Epithelial cell of esophagus (primary cell): ENCODE measurements around the gene HAND1.

ENCODE experiments used
- DNase-seq: peaks from one replicate; pipeline ENCODE4 v3.0.0; 2010; ENCODE audit warnings: low read depth
- H3K4me3 ChIP-seq: 2 replicates; pipeline ENCODE4 v1.5.1; 2011; ENCODE audit warnings: mild to moderate bottlenecking, low read length, control low read depth
- CTCF ChIP-seq: IDR thresholded peaks from 2 replicates; pipeline ENCODE4 v1.5.1; 2011; ENCODE audit warnings: low read depth, mild to moderate bottlenecking, low read length, control low read depth, inconsistent platforms; ENCODE audit not compliant: insufficient read depth; ENCODE audit errors: missing control alignments

HAND1 gene

GRCh38 chr5:154478224-154478565 is at the start of gene HAND1:
HAND1 (minus strand) TSS chr5:154478227; CDS start chr5:154478008, 219 bp downstream.
- H3K4me3 ChIP-seq = peak within 1 kb of the TSS; percentile 1
- TF ChIP-seq CTCF = no peak
- DNase-seq = peak; percentile 49

GRCh38 chr5:154526231-154527226 is 48.5 kb upstream of the HAND1 start:
- no peak overlapping the region for H3K4me3 ChIP-seq
- no peak for TF ChIP-seq CTCF

GRCh38 chr5:154524859-154525258 is 46.8 kb upstream of the HAND1 start:
- no peak overlapping the region for H3K4me3 ChIP-seq
- TF ChIP-seq CTCF = no peak
- DNase-seq = no peak

More at GRCh38 chr5:154526231-154527226, 48.5 kb upstream of the HAND1 start:
- DNase-seq = no peak

GRCh38 chr5:154524181-154524580 is 46.2 kb upstream of the HAND1 start:
- H3K4me3 ChIP-seq = no peak overlapping the region
- TF ChIP-seq CTCF = no peak
- DNase-seq = no peak

- no peak for TF ChIP-seq CTCF
- H3K4me3 ChIP-seq = no peak overlapping the region
- peak; percentile 66 for DNase-seq
Observed at GRCh38 chr5:154523709-154524108, 45.7 kb upstream of the HAND1 start.

- DNase-seq = peak; percentile 52
- TF ChIP-seq CTCF = no peak
- no peak overlapping the region for H3K4me3 ChIP-seq
Observed at GRCh38 chr5:154523104-154523503, 45.1 kb upstream of the HAND1 start.
